ENCODE measurements around the gene ZBTB39.

Gene ZBTB39

DNA sequence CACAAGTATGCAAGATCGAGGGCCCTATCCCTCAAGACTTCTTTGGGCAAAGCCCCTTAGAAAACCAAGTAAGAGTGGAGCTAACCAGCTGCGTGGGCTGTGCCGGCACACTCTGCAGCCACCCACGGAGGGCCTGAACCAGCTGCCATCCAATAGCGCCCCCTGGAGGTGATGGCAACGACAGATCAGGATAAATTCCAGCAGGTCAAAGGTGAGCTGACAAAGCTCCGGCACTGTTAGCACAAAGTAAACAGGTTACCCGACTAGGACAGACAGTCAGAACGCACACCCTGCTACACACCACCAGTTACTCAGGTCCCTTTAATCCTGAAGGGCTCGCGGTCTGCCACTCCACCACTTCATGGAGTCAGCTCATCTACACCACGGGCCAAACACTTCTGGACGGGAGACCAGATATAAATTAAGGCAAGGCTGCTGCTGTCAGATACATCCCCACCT lies 4.9 kb downstream of the ZBTB39 start:
- TF ChIP-seq, protein P1, sequence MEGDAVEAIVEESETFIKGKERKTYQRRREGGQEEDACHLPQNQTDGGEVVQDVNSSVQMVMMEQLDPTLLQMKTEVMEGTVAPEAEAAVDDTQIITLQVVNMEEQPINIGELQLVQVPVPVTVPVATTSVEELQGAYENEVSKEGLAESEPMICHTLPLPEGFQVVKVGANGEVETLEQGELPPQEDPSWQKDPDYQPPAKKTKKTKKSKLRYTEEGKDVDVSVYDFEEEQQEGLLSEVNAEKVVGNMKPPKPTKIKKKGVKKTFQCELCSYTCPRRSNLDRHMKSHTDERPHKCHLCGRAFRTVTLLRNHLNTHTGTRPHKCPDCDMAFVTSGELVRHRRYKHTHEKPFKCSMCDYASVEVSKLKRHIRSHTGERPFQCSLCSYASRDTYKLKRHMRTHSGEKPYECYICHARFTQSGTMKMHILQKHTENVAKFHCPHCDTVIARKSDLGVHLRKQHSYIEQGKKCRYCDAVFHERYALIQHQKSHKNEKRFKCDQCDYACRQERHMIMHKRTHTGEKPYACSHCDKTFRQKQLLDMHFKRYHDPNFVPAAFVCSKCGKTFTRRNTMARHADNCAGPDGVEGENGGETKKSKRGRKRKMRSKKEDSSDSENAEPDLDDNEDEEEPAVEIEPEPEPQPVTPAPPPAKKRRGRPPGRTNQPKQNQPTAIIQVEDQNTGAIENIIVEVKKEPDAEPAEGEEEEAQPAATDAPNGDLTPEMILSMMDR (conservative IDR thresholded peaks at IDR 0.05; ENCODE audit: low read depth): peak; percentile 54
- CTCF ChIA-PET: interaction anchor here (0.5 to 1.8 kb wide), 14 partner anchors 9 to 372 kb away, joined by 3 to 7 read pairs (median 3); partner anchors contain the start of genes MYO1A and RDH16
- peak; percentile 41 for DNase-seq (ENCODE audit: low spot score)
- H3K27ac ChIP-seq: no peak overlapping the region
- POLR2A ChIA-PET (ENCODE audit: low non-redundant PET): no interaction called here

DNA sequence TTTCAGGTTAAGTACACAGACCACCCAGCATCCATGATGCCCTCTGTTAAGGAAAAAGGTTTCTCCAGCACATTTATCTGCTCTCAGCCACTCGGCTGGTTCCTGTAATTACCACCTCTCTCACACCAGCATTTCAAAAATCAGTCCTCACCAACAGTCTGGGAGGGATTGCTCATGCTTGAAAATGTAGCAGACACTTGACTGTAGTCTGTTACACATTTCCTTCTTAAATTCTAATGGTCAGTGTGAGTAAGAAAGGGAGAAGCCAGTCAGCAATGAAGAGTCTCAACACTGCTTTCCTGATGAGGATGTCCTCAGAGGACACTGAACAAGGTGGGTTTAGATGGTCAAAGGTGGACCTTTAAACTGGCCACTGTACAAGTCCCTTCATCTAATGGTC lies 6.0 kb downstream of the ZBTB39 start:
- H3K27ac ChIP-seq: no peak overlapping the region
- TF ChIP-seq, protein P1 (conservative IDR thresholded peaks at IDR 0.05; ENCODE audit: low read depth): no peak
- CTCF ChIA-PET: interaction anchor here (1.3 kb wide), 1 partner anchor 13 kb away, joined by 5 read pairs; no protein-coding TSS in a partner anchor
- POLR2A ChIA-PET (ENCODE audit: low non-redundant PET): no interaction called here
- no peak for DNase-seq (ENCODE audit: low spot score)

DNA sequence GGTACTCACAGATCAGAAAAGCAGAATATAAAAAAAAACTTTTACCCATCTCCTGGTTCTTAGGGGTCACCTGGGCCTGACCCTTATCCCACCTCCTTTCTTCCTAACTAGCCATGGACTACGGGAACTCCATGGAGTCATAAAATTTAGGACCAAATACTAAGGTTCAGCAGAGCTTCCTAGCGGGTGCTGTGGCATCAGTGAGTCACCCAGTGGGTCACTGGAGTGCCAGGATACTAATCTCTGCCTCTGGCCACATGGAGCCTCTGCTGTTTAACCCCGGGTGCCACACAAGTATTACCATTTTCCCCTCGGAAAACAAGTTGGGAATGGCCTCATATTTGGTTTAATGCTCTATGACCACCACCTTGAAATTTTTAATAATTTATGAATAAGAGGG lies 6.9 kb downstream of the ZBTB39 start:
- DNase-seq (ENCODE audit: low spot score): no peak
- POLR2A ChIA-PET (ENCODE audit: low non-redundant PET): interaction anchor here (0.8 kb wide), 1 partner anchor 23 kb away, joined by 3 read pairs; no protein-coding TSS in a partner anchor
- TF ChIP-seq, protein P1 (conservative IDR thresholded peaks at IDR 0.05; ENCODE audit: low read depth): no peak
- no peak overlapping the region for H3K27ac ChIP-seq
- CTCF ChIA-PET: interaction anchor here (0.6 kb wide), 1 partner anchor 13 kb away, joined by 3 read pairs; no protein-coding TSS in a partner anchor

DNA sequence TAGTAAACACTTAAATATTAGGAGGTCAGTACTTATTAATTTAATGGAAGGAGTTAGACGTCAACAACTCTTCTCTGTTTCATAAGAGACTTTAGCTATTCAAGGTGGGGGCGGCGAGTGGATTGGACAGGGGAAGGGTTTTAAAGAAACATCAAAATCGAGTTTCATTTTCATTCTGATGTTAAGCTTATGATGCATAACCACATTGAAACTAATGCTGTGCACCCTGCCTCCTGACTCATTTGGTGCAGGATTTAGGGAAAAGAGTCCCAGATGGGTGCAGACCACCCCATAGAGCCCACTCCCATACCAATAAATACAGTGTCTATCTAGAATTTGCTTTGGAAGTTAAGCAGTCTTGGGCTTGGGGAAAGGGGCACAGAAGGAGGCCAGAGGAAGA lies 7.4 kb downstream of the ZBTB39 start:
- POLR2A ChIA-PET (ENCODE audit: low non-redundant PET): no interaction called here
- TF ChIP-seq, protein P1 (conservative IDR thresholded peaks at IDR 0.05; ENCODE audit: low read depth): no peak
- H3K27ac ChIP-seq: no peak overlapping the region
- CTCF ChIA-PET: no interaction called here
- DNase-seq (ENCODE audit: low spot score): no peak

DNA sequence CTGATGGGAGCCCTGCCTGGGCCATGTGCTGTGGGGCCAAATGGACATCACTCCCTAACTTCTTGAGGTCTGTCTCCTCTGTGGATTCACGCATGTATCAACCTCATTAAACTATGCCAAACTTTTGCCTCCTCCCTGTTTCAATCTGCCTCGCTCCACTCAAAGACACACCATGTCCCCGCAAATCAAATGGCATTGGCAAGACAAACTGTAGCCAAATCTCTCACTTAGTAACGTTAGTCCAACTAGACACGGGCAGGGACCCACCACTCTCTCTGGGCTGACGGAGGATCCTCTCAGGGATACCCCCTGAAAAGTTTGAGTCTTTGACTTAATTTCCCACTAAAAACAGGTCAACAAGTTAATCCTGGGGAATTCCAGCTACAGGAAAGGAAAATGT lies 8.0 kb downstream of the ZBTB39 start:
- ChIA-PET POLR2A (ENCODE audit: low non-redundant PET) (no interaction called here), CTCF (interaction anchor here (0.5 kb wide), 1 partner anchor 70 kb away, joined by 4 read pairs; no protein-coding TSS in a partner anchor)
- TF ChIP-seq, protein P1 (conservative IDR thresholded peaks at IDR 0.05; ENCODE audit: low read depth): no peak
- no peak for DNase-seq (ENCODE audit: low spot score)
- H3K27ac ChIP-seq: no peak overlapping the region

DNA sequence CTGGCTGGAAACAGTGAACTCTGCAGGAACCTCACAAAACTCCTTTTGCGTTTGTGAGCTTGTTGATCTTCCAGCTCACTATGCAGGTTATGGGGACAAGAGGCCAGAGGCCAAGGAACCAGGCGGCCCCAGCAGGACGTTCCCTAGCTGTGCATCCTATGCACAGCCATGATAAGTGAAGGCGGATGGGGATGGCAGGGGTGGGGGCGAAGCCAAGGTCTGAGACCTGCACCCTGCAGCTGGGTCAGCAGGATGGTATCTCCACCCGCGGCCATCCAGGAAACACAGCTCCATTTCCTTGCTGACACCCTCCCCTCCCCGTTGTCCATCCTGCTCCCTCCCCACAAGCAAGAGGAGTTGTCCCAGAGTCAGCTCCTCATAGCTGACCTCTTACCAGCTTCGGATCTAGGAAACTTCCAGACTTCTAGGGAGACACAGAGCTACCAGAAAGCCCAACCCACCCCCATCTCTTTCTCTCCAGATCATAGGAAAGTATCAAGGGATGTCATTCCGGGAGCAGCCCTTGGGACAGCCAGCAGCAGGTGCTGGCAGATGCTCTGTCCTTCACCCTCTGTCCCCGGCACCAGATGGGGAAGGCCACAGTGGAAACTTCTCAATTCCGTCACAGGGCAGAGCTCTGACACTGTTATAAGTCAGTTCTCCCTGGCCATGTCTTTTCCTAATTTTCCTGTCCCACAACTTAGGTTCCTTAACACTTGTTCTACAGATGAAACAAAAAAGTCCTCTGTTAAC lies 9.4 kb downstream of the ZBTB39 start:
- POLR2A ChIA-PET (ENCODE audit: low non-redundant PET): no interaction called here
- no peak for DNase-seq (ENCODE audit: low spot score)
- TF ChIP-seq, protein P1 (conservative IDR thresholded peaks at IDR 0.05; ENCODE audit: low read depth): no peak
- CTCF ChIA-PET: no interaction called here
- no peak overlapping the region for H3K27ac ChIP-seq

Measured in RWPE1 (cell line).